OCI-LY3 (cell line): ENCODE results near the gene ARR3.

Experiments used
- H2AFZ ChIP-seq: fragments of 200-600, 300-600 bp; shearing (Covaris generic); 2 replicates; pipeline ENCODE4 v1.6.0; 2014; ENCODE audit warnings: antibody characterized with exemption, low read depth, low read length
- H3K27ac ChIP-seq: fragments of 200-600, 300-600 bp; sonication (generic); 2 replicates; pipeline ENCODE4 v1.5.1; 2014; ENCODE audit warnings: mild to moderate bottlenecking, low read length, moderate library complexity, mixed read lengths
- H3K27me3 ChIP-seq: fragments of 200-600, 300-600 bp; sonication (generic); 2 replicates; pipeline ENCODE4 v1.6.1; 2014; ENCODE audit warnings: low read depth, low read length, mixed read lengths
- H3K36me3 ChIP-seq: fragments of 200-600, 300-600 bp; sonication (generic); replicated peaks from 2 replicates; pipeline ENCODE3; 2014; ENCODE audit warnings: low read depth, low read length, mixed read lengths
- H3K4me1 ChIP-seq: fragments of 300-600, 200-600 bp; sonication (generic); 2 replicates; pipeline ENCODE4 v1.6.1; 2014; ENCODE audit warnings: low read length, mixed read lengths
- H3K4me2 ChIP-seq: fragments of 200-600, 300-600 bp; sonication (generic); 2 replicates; pipeline ENCODE4 v1.6.1; 2014; ENCODE audit warnings: low read length, mixed read lengths
- H3K4me3 ChIP-seq: fragments of 300-600, 200-600 bp; sonication (generic); 2 replicates; pipeline ENCODE4 v1.5.1; 2014; ENCODE audit warnings: antibody characterized with exemption, mild to moderate bottlenecking, low read length, moderate library complexity
- H3K79me2 ChIP-seq: fragments of 300-600, 200-600 bp; shearing (Covaris generic); 2 replicates; pipeline ENCODE4 v1.6.1; 2014; ENCODE audit warnings: mild to moderate bottlenecking, low read length, mixed read lengths
- H3K9ac ChIP-seq: fragments of 300-600, 200-600 bp; shearing (Covaris generic); 2 replicates; pipeline ENCODE4 v1.6.0; 2014; ENCODE audit warnings: mild to moderate bottlenecking, low read length, moderate library complexity
- H3K9me3 ChIP-seq: fragments of 200-600, 300-600 bp; shearing (Covaris generic); 2 replicates; pipeline ENCODE4 v1.6.1; 2014; ENCODE audit warnings: low read length, mixed read lengths; ENCODE audit not compliant: insufficient read depth
- H4K20me1 ChIP-seq: fragments of 200-600, 300-600 bp; sonication (generic); 2 replicates; pipeline ENCODE4 v1.6.1; 2016; ENCODE audit warnings: low read length, mixed read lengths; ENCODE audit not compliant: insufficient read depth
- CTCF ChIP-seq: fragments of 200-600, 300-600 bp; sonication (generic); IDR thresholded peaks from 2 replicates; pipeline ENCODE4 v1.5.1; 2014; ENCODE audit warnings: antibody characterized with exemption, low read length, low read depth
- EZH2phosphoT487 ChIP-seq: fragments of 200-600 bp; shearing (Covaris generic); IDR thresholded peaks from 2 replicates; pipeline ENCODE4 v1.6.1; 2018; ENCODE audit warnings: antibody characterized with exemption, mixed run types, low read depth

The ARR3 gene

DNA sequence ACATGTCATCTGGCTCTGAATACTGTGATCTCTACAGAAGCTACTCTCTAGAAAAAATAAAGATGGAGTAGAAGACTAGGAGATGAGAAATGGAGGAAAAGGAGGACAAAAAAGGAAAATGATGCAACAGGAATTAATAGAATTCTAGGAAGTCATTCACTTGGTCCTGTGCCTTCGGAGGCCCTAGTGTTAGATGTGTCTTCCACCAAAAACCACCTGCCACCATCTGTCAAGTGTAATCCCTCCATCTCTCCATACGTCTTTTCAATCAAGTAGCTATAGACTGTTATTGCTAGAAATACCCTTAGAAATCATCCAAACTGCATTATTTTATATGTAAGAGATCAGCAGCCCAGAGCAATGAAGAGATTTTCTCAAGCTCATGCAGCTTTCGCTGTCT lies 10.9 kb downstream of the ARR3 start:
- H3K36me3 ChIP-seq = no peaks in the 10 kb centered on the region
- H3K79me2 ChIP-seq = no peaks in the 10 kb centered on the region
- H4K20me1 ChIP-seq = no peaks in the 10 kb centered on the region
- no peaks in the 10 kb centered on the region for H3K9me3 ChIP-seq
- no peaks in the 10 kb centered on the region for H3K27me3 ChIP-seq
- no peak overlapping the region for H3K4me2 ChIP-seq
- H2AFZ ChIP-seq = no peak overlapping the region
- no peaks in the 10 kb centered on the region for H3K4me1 ChIP-seq
- no peak for TF ChIP-seq CTCF
- TF ChIP-seq EZH2phosphoT487 = no peak
- no peak overlapping the region for H3K9ac ChIP-seq
- H3K27ac ChIP-seq = no peak overlapping the region
- no peak overlapping the region for H3K4me3 ChIP-seq

DNA sequence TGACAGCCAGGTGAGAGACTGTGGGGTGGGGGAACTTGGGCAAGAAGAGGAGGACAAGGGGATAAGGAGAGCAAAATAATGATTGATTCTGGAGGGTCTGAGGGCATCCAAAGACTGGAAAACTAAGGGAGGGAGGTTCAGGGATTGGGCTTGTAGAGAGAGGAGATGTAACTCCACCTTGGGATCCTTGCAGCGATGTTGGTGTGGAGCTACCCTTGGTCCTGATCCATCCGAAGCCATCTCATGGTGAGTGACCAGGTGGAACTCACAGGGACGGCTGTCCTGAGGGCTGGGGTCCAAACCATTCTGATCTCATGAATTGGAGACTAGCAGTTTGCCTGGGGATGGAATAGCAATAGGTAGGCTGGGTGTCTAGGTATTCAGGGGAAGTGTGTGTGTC lies 12.4 kb downstream of the ARR3 start:
- Histone ChIP-seq H4K20me1 (no peaks in the 10 kb centered on the region), H3K4me3 (no peak overlapping the region), H3K4me1 (no peaks in the 10 kb centered on the region), H2AFZ (no peak overlapping the region), H3K27ac (no peak overlapping the region), H3K27me3 (no peaks in the 10 kb centered on the region), H3K9me3 (no peaks in the 10 kb centered on the region), H3K36me3 (no peaks in the 10 kb centered on the region), H3K4me2 (no peak overlapping the region), H3K79me2 (no peaks in the 10 kb centered on the region), H3K9ac (no peak overlapping the region)
- TF ChIP-seq CTCF = no peak
- TF ChIP-seq EZH2phosphoT487 = no peak

DNA sequence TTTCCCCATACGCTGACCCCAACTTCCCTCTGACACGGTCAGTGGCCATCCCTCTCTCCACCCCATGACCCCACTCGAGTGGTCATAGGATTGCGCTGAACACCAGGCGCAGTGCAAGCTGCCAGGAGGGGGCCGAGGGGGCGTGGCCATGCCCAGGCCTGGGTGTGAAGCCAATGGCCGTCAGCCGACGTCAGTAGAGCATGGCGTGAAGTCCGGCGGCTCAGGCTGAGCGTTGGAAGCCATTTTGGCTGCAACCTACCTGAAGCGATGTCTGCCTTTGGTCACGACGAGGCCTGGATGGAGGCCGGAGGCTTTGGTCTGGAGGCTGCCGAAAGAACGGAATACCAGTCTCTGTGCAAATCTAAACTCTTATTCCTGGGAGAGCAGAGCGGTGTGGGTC lies 13.8 kb downstream of the ARR3 start, which contains the start of gene RAB41:
Gene RAB41 (plus strand): TSS at position 222 of the 400 bp plus-strand sequence. CDS start 46 bp downstream, at position 268.
- Histone ChIP-seq H3K9me3 (no peaks in the 10 kb centered on the region), H3K9ac (no peak within 1 kb of the TSS), H3K79me2 (no peaks in the 10 kb centered on the region), H3K27me3 (no peaks in the 10 kb centered on the region), H3K4me2 (no peak within 1 kb of the TSS), H3K4me1 (no peaks in the 10 kb centered on the region), H4K20me1 (no peaks in the 10 kb centered on the region), H3K27ac (no peak within 1 kb of the TSS), H3K36me3 (no peaks in the 10 kb centered on the region), H3K4me3 (no peak within 1 kb of the TSS), H2AFZ (no peak within 1 kb of the TSS)
- no peak for TF ChIP-seq CTCF
- TF ChIP-seq EZH2phosphoT487 = no peak

GRCh38 chrX:70289168-70289792 lies 21.1 kb downstream of the ARR3 start:
- TF ChIP-seq CTCF (no peak), EZH2phosphoT487 (no peak)
- Histone ChIP-seq H2AFZ (peak overlapping the region; percentile 84), H3K27ac (no peak overlapping the region), H3K9me3 (no peaks in the 10 kb centered on the region), H3K79me2 (peaks cover 20% of the 10 kb centered on the region), H3K4me3 (peak overlapping the region; percentile 88), H3K36me3 (peaks cover 6% of the 10 kb centered on the region), H3K4me1 (peaks cover 10% of the 10 kb centered on the region), H3K9ac (peak overlapping the region; percentile 77), H3K27me3 (no peaks in the 10 kb centered on the region), H3K4me2 (peak overlapping the region; percentile 96), H4K20me1 (no peaks in the 10 kb centered on the region)
